Fibroblast of peridontal ligament (primary cell): ENCODE data around the gene CEP170B.
"Not testable (repeated sequence)": the region's sequence is repeated elsewhere in the genome, so short reads cannot be mapped to it uniquely, and the experiment has no call there.

Source experiments
- DNase-seq: peaks from one replicate; pipeline ENCODE4 v3.0.0-alpha.2; 2010; ENCODE audit errors: extremely low read depth

Gene CEP170B

DNA sequence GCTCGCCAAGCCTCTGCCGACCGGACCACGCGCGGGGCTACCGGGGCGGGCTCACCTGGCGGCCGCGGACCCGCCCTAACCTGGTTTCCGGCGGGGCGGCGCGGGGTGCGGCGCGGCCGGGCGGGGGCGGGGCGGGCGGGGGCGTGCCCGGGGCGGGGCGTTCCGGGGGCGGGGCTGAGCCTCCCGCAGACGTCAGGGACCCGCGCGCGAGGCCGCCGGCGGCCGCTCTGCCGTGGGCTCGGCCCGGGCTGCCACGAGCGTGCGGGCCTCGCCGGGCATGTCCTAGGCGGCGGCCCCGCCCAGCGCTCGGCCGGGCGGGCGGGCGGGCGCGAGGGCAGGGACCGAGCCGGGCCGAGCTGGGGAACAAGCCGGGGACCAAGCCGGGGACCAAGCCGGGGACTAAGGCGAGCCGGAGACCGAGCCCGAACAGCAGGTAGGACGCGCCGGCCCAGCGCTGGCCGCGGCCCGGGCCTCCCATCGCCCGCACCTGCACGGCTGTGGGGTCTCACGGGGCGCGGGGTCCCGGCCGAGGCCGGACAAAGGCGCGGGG lies at the start of gene CEP170B:
TSS of gene CEP170B (plus strand) at position 188 of the 550 bp plus-strand sequence. CDS start 3,183 bp downstream, outside the sequence.
- peak; percentile 15 for DNase-seq

DNA sequence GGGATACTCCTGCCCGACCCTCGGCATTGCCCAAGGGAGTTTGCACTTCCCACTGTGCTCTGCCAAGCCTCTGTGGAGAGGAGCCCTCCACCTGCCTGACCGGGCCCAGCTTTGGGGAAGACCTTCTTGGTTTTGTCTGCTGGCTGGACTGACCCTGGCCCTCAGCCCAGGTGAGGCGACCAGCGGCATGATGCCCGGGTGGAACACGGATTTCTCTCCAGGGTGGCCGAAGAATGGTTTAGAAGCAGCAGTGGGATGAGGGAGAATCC lies 48.5 kb upstream of the CEP170B start:
- no peak for DNase-seq

DNA sequence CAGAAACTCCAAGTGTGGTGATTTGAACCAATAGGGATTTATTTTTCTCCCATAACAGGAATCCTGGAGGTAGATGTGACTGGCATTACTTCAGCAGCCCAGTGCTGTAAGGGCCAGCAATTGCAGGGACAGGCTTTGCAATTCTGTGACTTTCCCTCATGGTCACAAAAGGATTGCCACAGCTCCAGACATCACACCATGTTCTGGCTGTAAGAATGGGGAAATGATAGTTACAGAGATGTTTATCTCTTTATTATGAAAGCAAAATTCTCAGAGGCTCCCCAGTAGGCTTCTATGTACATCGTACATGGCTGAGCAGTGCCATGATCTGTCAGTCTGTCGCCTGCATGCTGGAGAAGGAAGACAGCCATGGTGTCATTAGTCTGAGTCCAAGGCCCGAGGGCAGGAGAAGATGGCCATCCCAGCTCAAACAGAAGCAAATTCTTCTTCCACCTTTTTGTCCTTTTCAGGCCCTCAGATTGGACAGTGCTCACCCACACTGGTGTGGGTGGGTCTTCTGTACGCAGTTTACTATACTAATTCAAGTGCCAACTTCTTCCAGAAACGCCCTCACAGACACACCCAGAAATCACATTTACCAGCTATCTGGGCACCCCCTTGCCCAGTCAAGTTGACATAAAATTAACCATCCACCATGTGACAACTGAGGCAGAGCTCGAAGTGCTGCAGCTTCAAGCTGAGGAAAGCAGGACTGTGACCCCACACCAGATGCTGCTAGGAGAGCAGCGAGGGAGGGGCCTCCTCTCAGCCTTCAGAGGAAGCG lies 46.9 kb upstream of the CEP170B start:
- no peak for DNase-seq

DNA sequence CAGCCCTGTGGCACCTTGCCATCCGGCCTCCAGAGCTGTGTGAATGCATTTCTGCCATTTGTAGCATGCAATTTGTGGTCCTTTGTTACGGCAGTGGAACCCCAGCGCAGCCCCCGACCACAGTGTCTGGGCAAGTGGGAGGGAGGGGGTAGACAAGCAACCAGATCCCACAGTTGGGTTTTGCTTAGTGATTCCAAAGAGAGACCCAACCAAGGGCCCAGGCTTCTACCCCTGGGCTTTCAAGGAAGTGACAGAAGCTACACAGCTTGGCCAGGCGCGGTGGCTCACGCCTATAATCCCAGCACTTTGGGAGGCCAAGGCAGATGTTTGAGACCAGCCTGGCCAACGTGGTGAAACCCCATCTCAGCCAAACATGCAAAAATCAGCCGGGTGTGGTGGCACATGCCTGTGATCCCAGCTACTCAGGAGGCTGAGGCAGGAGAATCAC lies 46.3 kb upstream of the CEP170B start:
- DNase-seq, result no peak

DNA sequence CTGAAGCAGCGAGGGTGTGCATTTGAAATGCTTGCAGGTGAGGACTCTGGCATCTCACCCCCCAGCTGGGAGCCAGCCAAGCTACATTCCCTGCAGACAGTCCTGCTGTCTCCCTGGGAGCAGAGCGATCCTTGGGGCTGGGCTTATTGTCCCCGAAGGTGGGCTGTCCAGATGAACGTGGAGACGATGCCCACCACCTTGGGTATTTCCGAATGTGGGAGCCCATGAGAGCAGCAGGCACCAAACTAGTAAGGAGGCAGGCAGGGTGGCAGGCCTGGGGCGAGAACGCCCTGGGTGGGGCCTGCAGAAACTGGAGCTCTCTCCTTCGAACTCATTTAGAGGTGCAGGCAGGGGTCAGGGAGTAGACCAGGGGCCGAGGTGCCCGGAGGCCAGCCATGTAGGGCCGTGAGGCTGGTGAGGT lies 45.7 kb upstream of the CEP170B start:
- DNase-seq, result no peak

DNA sequence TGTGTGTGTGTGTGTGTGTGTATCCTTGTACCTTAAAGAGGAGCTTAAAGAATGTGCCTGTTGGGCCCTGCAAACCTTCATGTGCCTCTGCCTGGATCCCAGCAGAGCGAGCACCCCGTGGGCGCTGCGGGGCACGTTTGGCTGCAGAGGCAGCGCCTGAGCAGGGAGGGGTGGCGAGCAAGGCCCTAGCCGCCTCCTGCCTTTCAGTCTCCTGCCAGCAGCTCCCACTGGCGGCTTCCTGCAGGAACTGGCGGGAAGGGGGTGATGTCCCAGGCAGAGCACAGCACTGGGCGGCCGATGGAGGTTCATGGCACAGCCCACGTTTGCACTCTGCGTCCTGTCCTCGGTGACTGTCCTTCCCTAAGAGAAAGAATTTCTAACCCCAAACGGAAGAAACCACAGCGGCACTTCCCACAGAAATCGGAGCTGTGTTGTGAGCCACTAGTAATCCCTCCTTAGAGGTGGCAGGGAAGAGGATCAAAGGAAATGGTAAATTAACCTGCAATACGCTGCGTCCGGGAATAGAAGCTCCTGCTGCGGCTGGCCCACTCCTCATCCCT lies 44.3 kb upstream of the CEP170B start:
- peak; percentile 65 for DNase-seq

DNA sequence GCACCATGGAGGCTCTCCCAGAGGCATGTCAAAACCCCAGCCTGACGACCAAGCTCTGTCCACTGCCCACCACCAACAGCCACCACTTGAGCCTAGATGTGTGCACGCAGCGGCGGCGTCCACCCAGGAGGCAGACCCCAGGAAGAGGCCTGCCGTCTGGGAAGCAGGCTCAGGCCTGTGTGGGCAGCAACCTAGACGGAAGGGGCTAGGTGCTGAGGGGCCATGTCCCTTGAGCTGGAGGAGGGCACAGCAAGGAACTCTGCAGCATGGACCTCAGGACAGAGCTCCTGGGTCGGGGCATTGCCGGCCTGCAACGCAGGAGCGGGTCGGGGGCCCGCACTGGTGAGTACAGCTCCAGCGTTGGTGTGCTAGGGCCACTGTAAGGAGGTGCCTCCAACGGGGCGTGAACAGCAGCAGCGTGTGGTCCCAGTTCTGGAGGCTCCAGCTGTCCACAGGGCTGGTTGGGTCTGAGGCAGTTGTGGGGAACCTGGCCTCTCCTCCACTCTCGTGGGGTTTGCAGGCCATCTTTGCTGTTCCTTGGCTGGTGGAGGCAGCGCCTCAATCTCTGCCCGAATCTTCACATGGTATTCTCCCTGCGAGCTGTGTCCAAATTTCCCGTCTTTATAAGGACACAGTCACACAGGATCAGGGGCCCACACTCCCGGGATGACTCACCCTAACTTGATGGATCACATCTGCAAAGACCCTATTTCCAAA lies 43.7 kb upstream of the CEP170B start:
- DNase-seq, result no peak

DNA sequence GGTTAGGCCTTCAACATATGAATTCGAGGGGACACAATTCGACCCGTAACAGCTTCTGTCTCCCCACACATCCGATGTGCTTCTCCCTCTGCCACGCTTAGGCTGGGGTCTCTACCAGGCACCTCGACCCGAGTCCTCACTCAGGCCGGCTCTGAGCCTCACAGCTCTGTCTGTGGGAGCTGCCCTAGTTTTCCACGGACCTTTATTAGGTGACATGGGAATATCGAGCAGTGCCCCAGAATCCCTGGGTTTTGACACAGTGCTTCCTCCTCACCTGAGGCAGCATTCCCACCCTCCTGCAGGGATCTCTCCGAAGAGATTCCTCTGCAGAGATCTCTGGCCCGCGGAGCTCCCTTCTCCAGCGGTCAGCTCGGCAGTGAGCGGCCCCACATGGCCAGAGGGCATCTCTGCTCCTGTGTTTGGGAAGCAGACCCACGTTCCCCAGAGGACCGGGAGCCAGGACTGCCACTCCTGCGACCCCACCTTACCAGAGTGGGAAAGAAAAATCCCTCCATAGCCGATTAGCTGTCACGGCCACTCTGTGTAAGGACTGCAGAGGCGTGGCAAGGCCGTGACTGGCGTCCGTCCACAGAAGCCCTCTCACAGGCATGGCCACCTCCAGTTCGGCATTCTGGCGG lies 43.0 kb upstream of the CEP170B start:
- DNase-seq, result no peak

DNA sequence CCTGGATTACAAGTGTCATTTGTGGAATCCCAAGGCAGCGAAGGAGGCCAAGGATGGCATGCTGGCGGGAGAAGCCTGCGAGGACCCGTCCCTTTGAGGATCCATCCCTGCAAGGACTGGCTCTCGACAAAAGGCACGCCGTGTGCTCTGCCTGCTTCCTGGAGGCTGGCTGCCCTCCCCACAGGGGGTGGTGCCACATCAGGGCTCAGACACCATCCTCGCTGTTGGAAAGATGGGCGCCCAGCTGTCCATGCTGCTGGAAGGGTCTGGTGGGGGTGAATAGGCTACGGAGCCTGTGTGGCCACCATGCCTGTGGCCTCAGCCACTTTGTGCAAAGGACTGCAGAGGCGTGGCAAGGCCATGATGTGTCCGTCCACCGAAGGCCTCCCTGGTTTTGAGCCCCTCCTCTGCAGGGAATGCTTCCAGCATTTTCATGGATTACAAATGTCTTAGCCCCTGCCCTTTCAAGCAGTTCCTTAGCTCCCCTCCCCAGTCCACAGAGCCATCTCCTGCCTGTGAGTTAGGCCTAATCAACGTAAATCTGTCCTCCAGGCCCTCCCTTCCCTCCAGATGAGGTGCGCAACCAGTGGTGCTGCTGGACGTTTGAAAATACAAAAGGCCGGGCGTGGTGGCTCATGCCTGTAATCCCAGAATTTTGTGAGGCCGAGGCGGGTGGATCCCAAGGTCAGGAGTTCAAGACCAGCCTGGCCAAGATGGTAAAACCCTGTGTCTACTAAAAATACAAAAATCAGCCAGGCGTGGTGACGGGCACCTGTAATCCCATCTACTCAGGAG lies 42.0 kb upstream of the CEP170B start:
- no peak for DNase-seq

DNA sequence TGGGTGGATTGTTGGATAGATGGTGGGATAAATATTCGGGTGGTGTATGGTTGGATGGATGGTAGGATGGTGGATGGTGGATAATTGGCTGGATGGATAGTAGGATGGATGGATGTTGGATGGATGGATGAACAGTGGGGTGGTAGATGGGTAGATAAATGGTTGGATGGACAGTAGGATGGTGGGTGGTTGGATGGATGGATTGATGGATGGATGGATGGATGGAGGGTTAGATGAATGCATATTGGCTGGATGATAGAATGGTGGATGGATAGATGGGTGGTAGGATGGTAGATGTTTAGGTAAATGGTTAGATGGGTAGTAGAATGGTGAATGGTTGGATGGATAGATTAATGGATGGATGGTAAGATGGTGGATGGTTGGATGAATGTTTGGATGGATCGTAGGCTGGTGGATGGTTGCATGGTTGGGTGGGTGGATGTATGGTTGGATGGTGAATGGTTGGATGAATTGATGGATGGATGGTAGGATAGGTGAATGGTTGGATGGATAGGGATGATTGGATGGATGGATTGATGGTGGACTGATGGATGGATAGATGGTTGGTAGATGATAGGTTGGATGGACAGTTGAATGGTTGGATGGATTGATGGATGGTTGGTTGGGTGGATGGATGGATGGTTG lies 40.6 kb upstream of the CEP170B start:
- no peak for DNase-seq

DNA sequence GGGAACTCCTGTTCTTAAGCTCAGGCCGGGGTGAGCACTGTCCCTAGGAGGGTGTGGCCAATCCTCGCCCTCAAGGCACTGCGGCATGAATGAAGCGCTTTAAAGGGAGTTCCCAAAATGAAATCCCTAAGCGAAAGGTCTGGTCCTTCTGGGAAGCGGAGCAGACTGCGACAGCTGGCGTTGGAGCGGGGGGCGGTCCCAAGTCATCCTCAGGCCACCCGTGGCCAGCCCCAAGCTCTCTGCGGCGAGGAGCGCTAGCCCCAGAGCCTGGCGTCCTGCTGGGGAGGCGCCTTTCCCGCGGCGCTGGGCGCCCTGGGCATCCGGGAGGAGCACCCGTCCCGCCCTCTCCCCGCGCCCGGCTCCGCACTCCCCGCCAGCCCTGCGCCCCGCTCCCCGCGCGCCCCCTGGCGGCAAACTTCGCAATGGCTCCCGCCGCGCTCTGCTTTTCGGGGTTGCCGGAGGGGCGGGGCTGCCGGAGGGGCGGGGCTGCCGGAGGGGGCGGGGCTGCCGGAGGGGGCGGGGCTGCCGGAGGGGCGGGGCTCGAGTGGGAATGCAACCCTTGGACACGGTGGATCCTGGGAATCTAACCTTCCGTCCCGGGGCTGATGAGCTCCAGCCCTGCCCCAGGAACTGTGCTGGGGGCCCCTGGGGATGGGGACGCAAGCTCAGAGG lies 38.7 kb upstream of the CEP170B start:
- DNase-seq, result peak; percentile 69

DNA sequence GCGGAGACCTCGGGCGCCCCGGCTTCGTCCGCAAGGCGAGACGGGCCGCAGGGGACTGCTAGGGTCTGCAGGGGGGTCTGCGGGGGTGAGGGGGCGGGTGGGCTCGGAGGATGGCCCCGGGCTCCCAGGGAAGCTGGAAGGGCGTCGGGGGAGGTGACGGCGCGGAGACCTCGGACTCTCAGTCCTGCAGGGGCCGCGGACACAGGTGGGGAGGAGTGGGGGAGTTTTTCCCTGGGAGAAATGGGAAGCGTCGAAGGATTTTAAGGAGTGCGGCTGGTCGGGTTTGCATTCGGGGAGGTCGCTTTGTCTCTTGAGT lies 38.2 kb upstream of the CEP170B start:
- no peak for DNase-seq

DNA sequence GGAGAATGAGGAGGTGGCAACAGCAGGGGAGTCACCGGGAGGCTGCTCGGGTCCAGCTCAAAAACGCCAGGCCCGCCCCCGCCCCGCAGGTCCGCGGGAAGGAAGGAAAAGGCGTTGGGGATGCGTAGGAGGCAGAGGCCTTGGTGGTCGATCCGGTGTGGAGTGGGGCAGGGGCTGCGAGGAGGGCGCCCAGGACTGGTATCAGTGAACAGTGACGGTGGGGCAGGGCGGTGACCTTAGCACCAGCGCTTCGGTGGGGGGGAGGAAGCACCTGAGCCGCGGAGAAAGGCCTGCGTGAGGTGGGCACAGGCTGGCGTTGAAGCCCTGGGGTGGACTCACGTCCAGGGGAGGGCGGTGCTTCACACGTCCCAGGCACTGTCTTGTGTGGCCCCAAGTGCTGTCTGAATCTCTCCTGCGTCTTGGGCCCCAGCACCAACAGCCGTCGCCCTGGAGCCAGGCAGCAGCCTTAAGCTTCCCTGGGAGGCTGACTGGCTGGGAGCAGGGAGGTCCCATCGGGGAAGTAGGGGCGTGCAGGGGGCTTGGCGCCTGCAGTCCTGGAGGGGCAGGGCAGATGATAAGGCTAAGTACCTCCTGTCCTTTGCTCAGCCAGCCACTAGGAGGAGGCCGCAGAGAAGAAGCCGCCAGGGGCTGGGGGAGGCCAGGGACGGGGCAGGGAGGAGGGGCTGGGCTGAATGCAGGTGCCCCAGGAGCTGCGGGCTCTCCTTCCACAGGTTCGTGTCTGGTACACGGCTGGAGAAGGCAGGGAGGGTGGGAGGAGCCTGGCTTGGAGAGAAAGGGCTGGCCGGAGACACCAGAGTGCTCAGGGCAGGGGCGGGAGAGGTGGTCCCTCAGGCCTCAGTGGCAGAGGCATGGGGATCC lies 37.7 kb upstream of the CEP170B start:
- DNase-seq, result peak; percentile 10

DNA sequence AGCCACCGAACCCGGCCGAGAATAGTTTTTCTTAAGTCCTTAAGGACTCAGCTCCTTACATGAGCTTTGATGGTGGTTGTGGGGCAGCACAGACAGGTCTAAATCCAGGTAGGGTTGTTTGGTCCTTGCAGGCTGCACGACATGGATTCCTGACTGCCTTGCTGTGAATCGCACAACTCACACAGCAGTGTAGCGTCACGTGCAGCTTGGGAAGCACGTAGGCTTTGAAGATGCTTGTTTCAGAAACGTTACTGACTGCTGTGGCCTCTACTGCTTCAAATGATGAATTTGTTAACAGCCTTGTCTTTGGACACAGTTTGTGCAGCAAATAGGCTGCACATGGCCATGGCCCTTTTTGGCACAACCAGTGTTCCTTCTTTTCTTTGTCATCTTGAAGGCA lies 34.3 kb upstream of the CEP170B start:
- DNase-seq, result no peak

DNA sequence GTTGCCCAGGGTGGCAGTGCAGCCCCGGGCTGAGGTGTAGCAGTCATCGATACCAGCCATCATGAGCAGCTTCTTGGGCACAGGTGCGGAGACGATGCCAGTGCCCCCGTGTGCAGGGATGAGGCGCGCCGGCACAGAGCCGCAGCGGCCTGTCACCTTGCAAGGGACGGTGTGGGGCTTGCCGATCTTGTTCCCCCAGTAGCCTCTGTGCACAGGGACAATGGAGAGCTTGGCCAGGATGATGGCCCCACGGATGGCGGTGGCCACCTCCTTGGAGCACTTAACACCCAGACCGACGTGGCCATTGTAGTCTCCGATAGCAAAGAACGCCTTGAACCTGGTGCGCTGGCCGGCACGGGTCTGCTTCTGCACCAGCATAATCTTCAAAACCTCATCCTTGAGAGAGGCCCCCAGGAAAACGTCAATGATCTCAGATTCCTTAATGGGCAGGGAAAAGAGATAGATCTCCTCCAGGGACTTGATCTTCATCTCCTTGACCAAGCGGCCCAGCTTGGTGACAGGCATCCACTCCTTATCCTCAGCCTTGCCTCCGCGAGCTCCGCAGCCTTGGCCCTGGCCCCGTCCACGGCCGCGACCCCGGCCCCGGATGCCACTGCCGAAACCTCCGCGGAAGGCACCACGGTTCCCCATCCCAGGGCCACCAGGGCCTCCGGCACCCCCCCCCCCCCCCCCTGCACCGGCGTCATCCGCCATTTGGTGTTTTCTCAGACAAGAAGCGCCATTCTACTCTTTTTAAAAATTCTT lies 28.7 kb upstream of the CEP170B start:
- DNase-seq, result not testable (repeated sequence)

DNA sequence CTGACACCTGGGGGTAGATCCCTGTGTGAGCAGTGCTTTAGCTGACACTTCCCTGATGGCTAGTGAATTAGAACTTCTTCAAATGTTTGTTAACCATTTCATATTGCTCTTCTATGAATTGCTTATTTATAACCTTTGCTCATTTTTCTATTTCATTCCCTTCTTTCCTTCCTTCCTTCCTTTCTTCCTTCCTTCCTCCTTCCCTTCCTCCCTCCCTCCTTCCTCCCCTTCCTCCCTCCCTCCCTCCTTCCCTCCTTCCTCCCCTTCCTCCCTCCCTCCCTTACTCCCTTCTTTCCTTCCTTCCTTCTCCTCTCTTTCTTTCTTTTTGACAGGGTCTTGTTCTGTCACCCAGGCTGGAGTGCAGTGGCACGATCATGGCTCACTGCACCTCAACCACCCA lies 23.3 kb upstream of the CEP170B start:
- DNase-seq, result no peak

DNA sequence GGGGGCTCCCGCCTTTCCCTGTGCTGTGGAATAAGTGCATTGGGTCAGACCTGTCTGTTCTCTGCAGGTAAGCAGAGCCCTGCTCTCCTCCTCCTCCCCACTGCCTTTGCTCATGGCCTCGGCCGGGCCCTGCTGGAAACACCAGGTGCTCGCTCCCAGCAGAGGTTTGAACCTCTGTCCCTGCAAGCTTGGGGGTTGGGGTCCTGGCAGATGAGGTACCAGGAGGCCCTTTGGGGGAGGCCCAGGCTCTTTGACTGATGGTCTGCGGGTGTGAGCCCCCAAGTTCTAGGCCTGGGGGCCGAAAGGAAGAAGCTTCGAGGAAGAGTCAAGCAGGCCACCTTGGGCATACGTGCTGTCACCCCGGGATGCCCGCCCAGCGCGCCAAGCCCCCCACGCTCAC lies 22.1 kb upstream of the CEP170B start:
- no peak for DNase-seq

DNA sequence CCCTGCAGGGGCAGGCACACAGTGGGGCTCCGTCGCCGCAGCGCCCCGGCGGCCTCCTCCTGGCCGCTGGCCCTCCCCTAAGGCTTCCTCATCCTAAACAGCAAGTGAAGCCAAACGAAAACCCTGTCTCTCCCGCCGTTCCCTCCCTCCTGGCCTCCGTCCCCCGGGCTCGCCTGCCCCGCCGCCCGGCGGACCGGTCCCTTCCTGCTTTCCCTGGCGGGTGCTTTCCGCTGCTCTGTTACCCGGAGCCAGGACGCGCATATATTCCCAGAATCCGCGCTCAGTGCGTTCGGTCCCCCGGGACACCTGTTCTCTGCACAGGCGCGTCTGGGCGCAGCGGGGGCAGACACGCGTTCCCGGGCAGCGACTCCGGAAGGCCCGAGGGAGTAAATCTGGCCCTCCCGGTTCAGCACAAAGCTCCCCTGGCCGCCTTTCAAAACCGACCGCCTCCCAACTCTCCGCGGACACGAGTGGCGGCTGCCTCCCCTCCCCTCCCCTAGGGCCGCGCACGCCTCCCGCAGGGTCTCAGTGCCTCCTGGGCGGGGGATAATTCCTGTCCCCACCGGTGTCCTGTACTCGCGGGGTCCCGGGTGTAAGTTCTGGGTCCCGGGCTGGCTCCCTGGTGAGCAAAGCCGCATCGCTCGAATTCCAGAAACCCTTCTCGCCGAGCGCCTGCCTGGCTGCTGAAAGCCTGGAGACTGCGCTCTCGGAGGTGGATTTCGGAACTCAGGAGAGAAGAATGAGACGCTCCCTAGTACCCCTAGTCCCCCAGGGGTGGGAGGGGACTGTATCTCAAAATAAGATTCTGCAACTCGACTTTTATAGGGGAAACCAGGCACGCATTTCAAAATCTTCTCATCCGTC lies 21.4 kb upstream of the CEP170B start:
- no peak for DNase-seq
